Coronary artery (tissue), 2 donors: Measurements from ENCODE around the gene GYS1.

ENCODE experiments used
- DNase-seq: peaks from one replicate; pipeline ENCODE4 v3.0.0-alpha.2; 2017; ENCODE audit warnings: low spot score
- H3K27ac ChIP-seq, 2 donors: fragments of 200-600 bp; sonication (generic); one replicate each; pipeline ENCODE4 v1.5.1; 2016 to 2019
- H3K4me3 ChIP-seq: fragments of 200-600 bp; sonication (generic); 2 replicates; pipeline ENCODE4 v1.5.1; 2016; ENCODE audit warnings: mild to moderate bottlenecking, moderate library complexity
- CTCF ChIP-seq: fragments of 200-600 bp; sonication (generic); IDR thresholded peaks from one replicate; pipeline ENCODE4 v1.5.1; 2019; ENCODE audit warnings: antibody characterized with exemption

The GYS1 gene

GRCh38 chr19:49017041-49017665 lies 24.0 kb upstream of the GYS1 start, which contains the start of gene LHB:
Gene LHB, minus strand, starts transcription at chr19:49017091. Its CDS starts 10 bp downstream, at chr19:49017081.
- DNase-seq: no peak
- no peak for TF ChIP-seq CTCF
- Histone ChIP-seq H3K4me3 (peak within 1 kb of the TSS; percentile 71), H3K27ac (no peak within 1 kb of the TSS)

DNA sequence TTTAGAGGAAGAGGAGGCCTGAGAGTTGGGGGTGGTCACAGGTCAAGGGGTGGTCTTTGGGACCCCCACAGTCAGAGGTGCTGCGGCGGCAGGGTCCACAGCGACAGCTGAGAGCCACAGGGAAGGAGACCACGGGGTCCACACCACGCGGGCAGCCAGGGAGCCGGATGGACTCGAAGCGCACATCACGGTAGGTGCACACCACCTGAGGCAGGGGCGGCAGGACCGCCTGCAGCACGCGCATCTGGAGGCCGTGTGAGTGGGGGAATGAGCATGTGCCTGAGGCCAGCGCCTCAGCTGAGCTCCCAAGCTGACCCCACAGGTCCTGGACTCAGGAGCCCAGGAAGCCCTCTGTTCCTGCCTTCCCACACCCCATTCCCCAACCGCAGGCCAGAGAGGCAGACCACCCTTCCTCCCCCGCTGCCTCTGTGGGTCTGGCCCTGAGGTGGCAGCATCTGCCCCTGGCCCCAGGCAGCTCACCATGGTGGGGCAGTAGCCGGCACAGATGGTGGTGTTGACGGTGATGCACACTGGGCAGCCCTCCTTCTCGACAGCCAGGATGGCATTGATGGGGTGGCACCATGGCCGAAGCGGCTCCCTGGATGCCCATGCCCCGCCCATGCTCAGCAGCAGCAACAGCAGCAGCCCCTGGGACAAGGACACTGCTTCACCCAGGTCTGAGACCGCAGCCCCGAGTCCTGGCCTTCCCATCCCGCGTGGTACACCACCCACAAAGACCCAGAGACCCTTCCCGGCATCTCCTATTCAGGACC lies 23.1 kb upstream of the GYS1 start:
- no peak overlapping the region for H3K27ac ChIP-seq
- H3K4me3 ChIP-seq: no peak overlapping the region
- no peak for DNase-seq
- no peak for TF ChIP-seq CTCF

DNA sequence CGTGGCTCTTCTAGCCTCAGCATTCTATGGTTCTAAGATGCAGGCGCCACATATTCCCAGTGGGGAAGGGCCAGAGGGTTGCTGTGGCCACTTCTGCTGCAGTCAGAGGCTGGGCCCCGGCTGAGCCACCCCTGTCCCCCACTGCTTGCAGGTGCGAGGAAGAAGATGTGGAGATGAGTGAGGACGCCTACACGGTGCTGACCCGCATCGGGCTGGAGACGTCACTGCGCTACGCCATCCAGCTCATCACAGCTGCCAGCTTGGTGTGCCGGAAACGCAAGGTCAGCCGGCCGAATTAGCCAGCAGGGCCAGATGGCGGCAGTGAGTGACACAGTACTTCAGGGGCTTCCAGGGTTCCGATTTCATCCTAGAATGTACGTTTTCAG lies 21.8 kb upstream of the GYS1 start:
- TF ChIP-seq CTCF: no peak
- H3K4me3 ChIP-seq: no peak overlapping the region
- no peak for DNase-seq
- H3K27ac ChIP-seq: no peak overlapping the region

DNA sequence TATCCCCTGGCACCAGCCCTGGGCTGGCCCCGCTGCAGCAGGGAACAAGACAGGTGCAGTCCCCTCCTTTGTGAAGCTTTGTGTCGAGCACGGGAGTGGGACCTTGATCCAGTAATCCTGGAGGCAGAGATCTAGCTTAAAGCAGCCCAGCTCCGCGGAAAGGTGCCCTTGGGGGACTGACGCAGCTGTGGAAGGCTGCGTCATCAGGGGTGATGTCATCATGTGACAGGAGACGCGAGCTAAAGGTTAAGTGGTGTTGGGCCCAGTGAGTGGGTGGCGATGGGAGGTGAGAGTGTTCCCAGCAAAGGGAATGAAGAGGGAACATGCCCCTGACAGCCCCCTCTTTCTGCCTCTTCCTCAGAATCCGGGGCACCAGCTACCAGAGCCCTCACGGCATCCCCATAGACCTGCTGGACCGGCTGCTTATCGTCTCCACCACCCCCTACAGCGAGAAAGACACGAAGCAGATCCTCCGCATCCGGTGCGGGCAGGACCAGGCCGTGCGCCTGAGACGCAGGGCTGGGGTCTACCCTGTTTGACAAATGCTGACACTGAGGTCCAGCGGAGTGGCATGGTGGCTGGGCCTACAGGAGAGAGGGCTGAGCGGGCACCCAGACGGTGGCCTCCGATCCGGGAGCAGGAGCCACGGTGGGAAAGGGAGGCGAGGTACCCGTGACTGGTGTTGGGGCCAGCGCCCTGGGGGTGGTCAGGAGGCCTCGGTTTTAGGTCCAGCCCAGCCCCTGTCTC lies 21.2 kb upstream of the GYS1 start:
- no peak for TF ChIP-seq CTCF
- DNase-seq: no peak

DNA sequence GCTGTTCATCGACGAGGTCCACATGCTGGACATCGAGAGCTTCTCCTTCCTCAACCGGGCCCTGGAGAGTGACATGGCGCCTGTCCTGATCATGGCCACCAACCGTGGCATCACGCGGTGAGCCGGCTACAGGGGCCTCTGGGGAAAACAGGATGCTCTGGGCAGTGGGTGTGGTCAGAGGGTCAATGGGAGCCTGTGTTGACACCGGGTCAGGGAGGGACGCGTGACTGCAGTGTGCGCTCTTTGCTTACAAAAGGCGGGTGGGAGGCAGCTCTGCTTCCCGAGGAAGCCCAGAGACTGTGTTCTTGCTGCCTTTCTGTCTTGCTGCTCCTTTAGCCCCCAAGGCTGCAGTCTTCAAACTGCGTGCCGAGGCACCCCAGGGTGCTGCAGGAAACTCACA lies 18.1 kb upstream of the GYS1 start:
- no peak for TF ChIP-seq CTCF
- no peak overlapping the region for H3K27ac ChIP-seq
- no peak for DNase-seq

More for the DNA sequence above, 21.2 kb upstream of the GYS1 start:
- no peak overlapping the region for H3K4me3 ChIP-seq
- no peak overlapping the region for H3K27ac ChIP-seq

DNA sequence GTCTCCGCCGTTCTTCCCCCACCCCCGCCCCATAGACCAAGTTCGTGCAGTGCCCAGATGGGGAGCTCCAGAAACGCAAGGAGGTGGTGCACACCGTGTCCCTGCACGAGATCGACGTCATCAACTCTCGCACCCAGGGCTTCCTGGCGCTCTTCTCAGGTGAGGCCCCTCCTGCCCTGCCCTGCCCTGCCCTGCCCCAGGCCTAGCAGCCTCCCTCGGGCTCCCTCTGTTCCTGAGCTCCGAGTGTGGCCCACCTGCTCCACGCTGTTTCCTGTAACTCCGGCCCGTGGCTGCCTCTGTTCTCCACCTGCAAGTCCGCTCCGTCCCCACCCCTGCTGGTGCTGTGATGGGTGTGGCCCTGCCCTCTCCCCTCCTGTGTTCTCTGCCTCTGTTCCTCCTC lies 17.3 kb upstream of the GYS1 start:
- no peak for TF ChIP-seq CTCF
- no peak for DNase-seq
- Histone ChIP-seq H3K27ac (no peak overlapping the region), H3K4me3 (no peak overlapping the region)

More for the DNA sequence above, 18.1 kb upstream of the GYS1 start:
- H3K4me3 ChIP-seq: no peak overlapping the region
